HG03575 (cell line): ENCODE data around the gene CPED1.

Source experiments
- ATAC-seq: cut with Tn5 transposase; IDR thresholded peaks from one replicate; pipeline ENCODE4 v1.9.1; 2021; ENCODE audit not compliant: unreplicated experiment, insufficient number of reproducible peaks, low FRiP score; ENCODE audit errors: extremely low read depth

CPED1 gene

GRCh38 chr7:121341933-121342332 lies 353.4 kb downstream of the CPED1 start:
- no peak for ATAC-seq

GRCh38 chr7:121342631-121343030 lies 354.1 kb downstream of the CPED1 start:
- no peak for ATAC-seq

- no peak for ATAC-seq
These were observed 354.8 kb downstream of the CPED1 start for GRCh38 chr7:121343302-121343701.

- no peak for ATAC-seq
These were observed 355.6 kb downstream of the CPED1 start for GRCh38 chr7:121344093-121344492.

- ATAC-seq, result no peak
These were observed 356.0 kb downstream of the CPED1 start for GRCh38 chr7:121344497-121344896.
